SK-N-SH (cell line): Measurements from ENCODE around the gene CLCN2.

ENCODE experiments used
- ELF1 ChIP-seq: IDR thresholded peaks from 2 replicates; pipeline ENCODE4 v1.4.0; 2012
- EP300 ChIP-seq, 2 experiments: IDR thresholded peaks; 2 replicates each; pipeline versions ENCODE4 v1.4.0 to v1.6.1; 2012; ENCODE audit warnings: borderline replicate concordance in 1 of 2, low read depth in 1 of 2, low read length in 1 of 2
- EZH2phosphoT487 ChIP-seq: fragments of 200-600 bp; sonication (generic); IDR thresholded peaks from 2 replicates; pipeline ENCODE4 v1.6.1; 2017; ENCODE audit warnings: low read depth, mixed run types, mild to moderate bottlenecking, antibody characterized with exemption, moderate library complexity, borderline replicate concordance
- FOSL2 ChIP-seq: IDR thresholded peaks from 2 replicates; pipeline ENCODE4 v1.4.0; 2012; ENCODE audit warnings: low read depth, mild to moderate bottlenecking, moderate library complexity, borderline replicate concordance
- FOXM1 ChIP-seq: IDR thresholded peaks from 2 replicates; pipeline ENCODE4 v1.4.0; 2012; ENCODE audit warnings: low read depth, mild to moderate bottlenecking
- GABPA ChIP-seq: IDR thresholded peaks from 2 replicates; pipeline ENCODE4 v1.4.0; 2012; ENCODE audit warnings: low read depth, mild to moderate bottlenecking
- POLR2AphosphoS5 ChIP-seq: IDR thresholded peaks from 2 replicates; pipeline ENCODE4 v1.6.1; 2012; ENCODE audit warnings: low read depth, low read length
- SIN3A ChIP-seq: IDR thresholded peaks from 2 replicates; pipeline ENCODE4 v1.6.1; 2012; ENCODE audit warnings: low read depth, mild to moderate bottlenecking, low read length, moderate library complexity, borderline replicate concordance
- TAF1 ChIP-seq: IDR thresholded peaks from 2 replicates; pipeline ENCODE4 v1.6.1; 2012; ENCODE audit warnings: low read depth, mild to moderate bottlenecking, low read length, moderate library complexity, borderline replicate concordance
- TF ChIP-seq, protein P1 (sequence below): fragments of 200-600 bp; sonication (generic); IDR thresholded peaks from 2 replicates; pipeline ENCODE4 v1.6.1; 2017; ENCODE audit warnings: antibody characterized with exemption, mild to moderate bottlenecking, moderate library complexity
- TF ChIP-seq, protein P2 (sequence below): IDR thresholded peaks from 2 replicates; pipeline ENCODE4 v1.4.0; 2012; ENCODE audit warnings: low read depth

DNA sequence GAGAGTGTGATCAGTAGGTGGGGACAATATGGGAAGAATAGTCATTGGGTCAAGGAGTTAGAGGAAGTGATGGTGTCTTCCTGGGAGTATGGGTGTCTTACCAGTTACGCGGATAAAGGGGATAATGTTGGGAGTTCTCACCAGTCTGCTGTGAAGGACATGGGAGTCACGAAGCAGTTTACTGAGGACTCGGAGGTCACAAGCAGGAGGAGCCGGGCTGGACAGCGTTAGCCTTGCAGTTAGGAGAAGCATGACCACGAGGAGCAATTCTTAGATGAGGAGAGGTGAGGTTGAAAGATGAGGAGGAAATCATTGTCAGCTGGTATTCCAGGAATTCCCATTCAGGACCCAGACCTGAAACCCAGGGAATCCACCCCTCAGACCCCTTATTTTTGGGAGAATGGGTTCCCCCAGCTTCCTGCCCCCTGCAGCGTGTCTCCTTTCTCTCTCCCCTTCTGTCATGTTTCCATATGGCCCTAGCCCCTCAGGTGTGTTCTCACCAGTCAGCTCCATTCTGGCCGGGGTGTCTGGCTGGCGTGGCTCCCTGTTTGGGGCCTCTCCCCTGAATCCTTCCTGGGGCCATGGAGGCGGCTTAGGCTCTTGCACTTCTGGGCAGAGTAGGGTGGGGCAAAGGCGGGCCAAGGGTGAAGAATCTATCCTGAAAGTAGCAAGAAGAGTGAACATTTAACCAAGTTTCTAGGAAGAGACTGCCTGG lies 14.5 kb upstream of the CLCN2 start:
- no peak for TF ChIP-seq POLR2AphosphoS5
- TF ChIP-seq, protein P1, sequence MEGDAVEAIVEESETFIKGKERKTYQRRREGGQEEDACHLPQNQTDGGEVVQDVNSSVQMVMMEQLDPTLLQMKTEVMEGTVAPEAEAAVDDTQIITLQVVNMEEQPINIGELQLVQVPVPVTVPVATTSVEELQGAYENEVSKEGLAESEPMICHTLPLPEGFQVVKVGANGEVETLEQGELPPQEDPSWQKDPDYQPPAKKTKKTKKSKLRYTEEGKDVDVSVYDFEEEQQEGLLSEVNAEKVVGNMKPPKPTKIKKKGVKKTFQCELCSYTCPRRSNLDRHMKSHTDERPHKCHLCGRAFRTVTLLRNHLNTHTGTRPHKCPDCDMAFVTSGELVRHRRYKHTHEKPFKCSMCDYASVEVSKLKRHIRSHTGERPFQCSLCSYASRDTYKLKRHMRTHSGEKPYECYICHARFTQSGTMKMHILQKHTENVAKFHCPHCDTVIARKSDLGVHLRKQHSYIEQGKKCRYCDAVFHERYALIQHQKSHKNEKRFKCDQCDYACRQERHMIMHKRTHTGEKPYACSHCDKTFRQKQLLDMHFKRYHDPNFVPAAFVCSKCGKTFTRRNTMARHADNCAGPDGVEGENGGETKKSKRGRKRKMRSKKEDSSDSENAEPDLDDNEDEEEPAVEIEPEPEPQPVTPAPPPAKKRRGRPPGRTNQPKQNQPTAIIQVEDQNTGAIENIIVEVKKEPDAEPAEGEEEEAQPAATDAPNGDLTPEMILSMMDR: no peak
- TF ChIP-seq FOXM1: no peak
- TF ChIP-seq ELF1: no peak
- TF ChIP-seq TAF1: no peak
- TF ChIP-seq SIN3A: no peak
- no peak for TF ChIP-seq GABPA
- no peak for TF ChIP-seq EP300 (IDR thresholded peaks at IDR 0.05; ENCODE audit: borderline replicate concordance in 1 of 2, low read depth in 1 of 2, low read length in 1 of 2)
- TF ChIP-seq, protein P2, sequence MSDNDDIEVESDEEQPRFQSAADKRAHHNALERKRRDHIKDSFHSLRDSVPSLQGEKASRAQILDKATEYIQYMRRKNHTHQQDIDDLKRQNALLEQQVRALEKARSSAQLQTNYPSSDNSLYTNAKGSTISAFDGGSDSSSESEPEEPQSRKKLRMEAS: no peak
- TF ChIP-seq EZH2phosphoT487: no peak
- no peak for TF ChIP-seq FOSL2
